ENCODE results near the gene TMEM169. TPM values are rescaled to one million over a fixed set of nuclear protein-coding genes. Genes with fewer than 3 reads are reported as not detected.

The TMEM169 gene
- total and polyA plus RNA-seq, 2 of the 13 experiments (the other 11 are each of a cell fraction or from before 2014, with no cell fraction given), result 1.5 to 4.5 TPM

DNA sequence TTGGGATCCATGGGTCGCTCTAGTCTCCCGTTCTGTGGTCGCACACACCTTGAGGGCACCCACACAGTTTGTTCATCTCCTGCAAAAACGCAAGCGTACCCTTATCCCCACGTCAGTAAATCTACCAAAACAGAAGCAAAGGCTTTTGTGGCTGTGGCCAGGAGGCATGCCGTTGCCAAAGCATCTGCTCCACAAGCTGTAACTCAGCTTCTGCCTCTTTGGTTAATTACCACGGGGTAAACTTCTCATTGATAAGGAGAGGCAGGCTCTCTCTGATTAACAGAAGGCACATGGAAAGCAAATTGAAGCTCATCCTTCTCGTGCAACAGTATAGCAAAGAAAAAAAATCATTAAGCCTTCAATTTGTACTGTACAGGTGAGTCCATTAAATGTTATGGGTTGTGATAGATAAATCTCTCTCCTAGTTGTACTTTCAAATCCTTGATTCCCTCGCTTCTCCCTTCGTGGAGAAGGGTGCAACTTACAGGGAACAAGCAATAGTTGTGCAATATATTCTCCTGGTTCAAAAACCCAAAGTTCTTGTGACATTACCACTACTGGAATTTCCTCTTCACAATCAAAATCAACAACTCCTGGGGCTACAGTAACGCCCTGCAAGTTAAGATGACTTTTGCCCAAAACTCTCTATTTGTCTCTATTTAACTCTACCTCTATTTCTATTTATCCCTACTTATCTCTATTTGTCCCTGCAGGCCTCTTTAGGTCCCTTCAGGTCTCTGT is 10.4 kb upstream of the TMEM169 start (continued):
- TF ChIP-seq, protein P1, sequence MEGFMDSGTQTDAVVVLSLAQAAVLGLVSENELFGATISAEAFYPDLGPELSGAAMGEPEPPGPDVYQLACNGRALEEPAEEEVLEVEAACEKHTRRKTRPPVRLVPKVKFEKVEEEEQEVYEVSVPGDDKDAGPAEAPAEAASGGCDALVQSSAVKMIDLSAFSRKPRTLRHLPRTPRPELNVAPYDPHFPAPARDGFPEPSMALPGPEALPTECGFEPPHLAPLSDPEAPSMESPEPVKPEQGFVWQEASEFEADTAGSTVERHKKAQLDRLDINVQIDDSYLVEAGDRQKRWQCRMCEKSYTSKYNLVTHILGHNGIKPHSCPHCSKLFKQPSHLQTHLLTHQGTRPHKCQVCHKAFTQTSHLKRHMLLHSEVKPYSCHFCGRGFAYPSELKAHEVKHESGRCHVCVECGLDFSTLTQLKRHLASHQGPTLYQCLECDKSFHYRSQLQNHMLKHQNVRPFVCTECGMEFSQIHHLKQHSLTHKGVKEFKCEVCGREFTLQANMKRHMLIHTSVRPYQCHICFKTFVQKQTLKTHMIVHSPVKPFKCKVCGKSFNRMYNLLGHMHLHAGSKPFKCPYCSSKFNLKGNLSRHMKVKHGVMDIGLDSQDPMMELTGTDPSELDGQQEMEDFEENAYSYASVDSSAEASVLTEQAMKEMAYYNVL (CRISPR knock-in tag; IDR thresholded peaks at IDR 0.05; ENCODE audit: borderline replicate concordance), result peak; percentile 69; the same call in 1 of the 2 replicates
- peak; percentile 81 for TF ChIP-seq ZNF775 (CRISPR knock-in tag; IDR thresholded peaks at IDR 0.05; ENCODE audit: borderline replicate concordance)
- no peak for TF ChIP-seq SOX6 (IDR thresholded peaks at IDR 0.05)
- peak; percentile 57; the same call in 1 of the 2 replicates for TF ChIP-seq SOX6 (CRISPR knock-in tag; IDR thresholded peaks at IDR 0.05)
- peak; percentile 53 for TF ChIP-seq TEAD3 (CRISPR knock-in tag; optimal IDR thresholded peaks at IDR 0.05; ENCODE audit: borderline replicate concordance)
- TF ChIP-seq, protein P2, sequence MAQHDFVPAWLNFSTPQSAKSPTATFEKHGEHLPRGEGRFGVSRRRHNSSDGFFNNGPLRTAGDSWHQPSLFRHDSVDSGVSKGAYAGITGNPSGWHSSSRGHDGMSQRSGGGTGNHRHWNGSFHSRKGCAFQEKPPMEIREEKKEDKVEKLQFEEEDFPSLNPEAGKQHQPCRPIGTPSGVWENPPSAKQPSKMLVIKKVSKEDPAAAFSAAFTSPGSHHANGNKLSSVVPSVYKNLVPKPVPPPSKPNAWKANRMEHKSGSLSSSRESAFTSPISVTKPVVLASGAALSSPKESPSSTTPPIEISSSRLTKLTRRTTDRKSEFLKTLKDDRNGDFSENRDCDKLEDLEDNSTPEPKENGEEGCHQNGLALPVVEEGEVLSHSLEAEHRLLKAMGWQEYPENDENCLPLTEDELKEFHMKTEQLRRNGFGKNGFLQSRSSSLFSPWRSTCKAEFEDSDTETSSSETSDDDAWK (CRISPR knock-in tag; IDR thresholded peaks at IDR 0.05), result no peak
- TF ChIP-seq ZC3H13 (CRISPR knock-in tag; IDR thresholded peaks at IDR 0.05), result no peak
- TF ChIP-seq, protein P3, sequence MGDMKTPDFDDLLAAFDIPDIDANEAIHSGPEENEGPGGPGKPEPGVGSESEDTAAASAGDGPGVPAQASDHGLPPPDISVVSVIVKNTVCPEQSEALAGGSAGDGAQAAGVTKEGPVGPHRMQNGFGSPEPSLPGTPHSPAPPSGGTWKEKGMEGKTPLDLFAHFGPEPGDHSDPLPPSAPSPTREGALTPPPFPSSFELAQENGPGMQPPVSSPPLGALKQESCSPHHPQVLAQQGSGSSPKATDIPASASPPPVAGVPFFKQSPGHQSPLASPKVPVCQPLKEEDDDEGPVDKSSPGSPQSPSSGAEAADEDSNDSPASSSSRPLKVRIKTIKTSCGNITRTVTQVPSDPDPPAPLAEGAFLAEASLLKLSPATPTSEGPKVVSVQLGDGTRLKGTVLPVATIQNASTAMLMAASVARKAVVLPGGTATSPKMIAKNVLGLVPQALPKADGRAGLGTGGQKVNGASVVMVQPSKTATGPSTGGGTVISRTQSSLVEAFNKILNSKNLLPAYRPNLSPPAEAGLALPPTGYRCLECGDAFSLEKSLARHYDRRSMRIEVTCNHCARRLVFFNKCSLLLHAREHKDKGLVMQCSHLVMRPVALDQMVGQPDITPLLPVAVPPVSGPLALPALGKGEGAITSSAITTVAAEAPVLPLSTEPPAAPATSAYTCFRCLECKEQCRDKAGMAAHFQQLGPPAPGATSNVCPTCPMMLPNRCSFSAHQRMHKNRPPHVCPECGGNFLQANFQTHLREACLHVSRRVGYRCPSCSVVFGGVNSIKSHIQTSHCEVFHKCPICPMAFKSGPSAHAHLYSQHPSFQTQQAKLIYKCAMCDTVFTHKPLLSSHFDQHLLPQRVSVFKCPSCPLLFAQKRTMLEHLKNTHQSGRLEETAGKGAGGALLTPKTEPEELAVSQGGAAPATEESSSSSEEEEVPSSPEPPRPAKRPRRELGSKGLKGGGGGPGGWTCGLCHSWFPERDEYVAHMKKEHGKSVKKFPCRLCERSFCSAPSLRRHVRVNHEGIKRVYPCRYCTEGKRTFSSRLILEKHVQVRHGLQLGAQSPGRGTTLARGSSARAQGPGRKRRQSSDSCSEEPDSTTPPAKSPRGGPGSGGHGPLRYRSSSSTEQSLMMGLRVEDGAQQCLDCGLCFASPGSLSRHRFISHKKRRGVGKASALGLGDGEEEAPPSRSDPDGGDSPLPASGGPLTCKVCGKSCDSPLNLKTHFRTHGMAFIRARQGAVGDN (CRISPR knock-in tag; IDR thresholded peaks at IDR 0.05), result peak; percentile 27; the same call in 1 of the 2 replicates
- no peak for TF ChIP-seq ZC3H4 (CRISPR knock-in tag; IDR thresholded peaks at IDR 0.05; ENCODE audit: borderline replicate concordance)
- no peak for TF ChIP-seq ZNF850 (CRISPR knock-in tag; conservative IDR thresholded peaks at IDR 0.05)
- TF ChIP-seq CREB1 (IDR thresholded peaks at IDR 0.05), result no peak
- TF ChIP-seq CREB1 (CRISPR knock-in tag; IDR thresholded peaks at IDR 0.05), result 0 out of 2 replicates have a peak, but pooled peaks have one; percentile 24
- peak; percentile 95 for TF ChIP-seq CEBPG (CRISPR knock-in tag; IDR thresholded peaks at IDR 0.05)
- TF ChIP-seq POGZ (CRISPR knock-in tag; IDR thresholded peaks at IDR 0.05), result 0 out of 2 replicates have a peak, but pooled peaks have one; percentile 26
- no peak for TF ChIP-seq BRCA1 (CRISPR knock-in tag; IDR thresholded peaks at IDR 0.05)
- no peak for TF ChIP-seq ZNF557 (CRISPR knock-in tag; IDR thresholded peaks at IDR 0.05)
- TF ChIP-seq MTF2 (CRISPR knock-in tag; IDR thresholded peaks at IDR 0.05; ENCODE audit: borderline replicate concordance), result no peak
- no peak for TF ChIP-seq ZNF773 (CRISPR knock-in tag; IDR thresholded peaks at IDR 0.05; ENCODE audit: borderline replicate concordance)
- peak; percentile 25; the same call in 1 of the 2 replicates for TF ChIP-seq CREM (IDR thresholded peaks at IDR 0.05)
- no peak for TF ChIP-seq CREM (CRISPR knock-in tag; IDR thresholded peaks at IDR 0.05)
- TF ChIP-seq NR3C1 (CRISPR knock-in tag; IDR thresholded peaks at IDR 0.05), result no peak
- TF ChIP-seq ELF3 (CRISPR knock-in tag; IDR thresholded peaks at IDR 0.05), result peak; percentile 48; the same call in 1 of the 2 replicates
- no peak for TF ChIP-seq TAF15 (IDR thresholded peaks at IDR 0.05; ENCODE audit: low read depth, low read length, poor library complexity, severe bottlenecking)
